IMR-90 (cell line): ENCODE data around the gene LMNB1. TPM values are rescaled to one million over a fixed set of nuclear protein-coding genes. Genes with fewer than 3 reads are reported as not detected.

Experiments
- ATAC-seq: fragments of 200-7000 bp; cut with Tn5 transposase; 2 replicates; pipeline ENCODE4 v1.9.1; 2020; ENCODE audit warnings: low read depth, mild to moderate bottlenecking, moderate library complexity
- BruUV-seq: library from RNA; stranded (reverse); fragments of 400-500 nt; replicated peaks from 2 replicates; lab custom pipeline; 2021; lab: Mats Ljungman, UMichigan
- CTCF ChIA-PET: fragments of 300-600 bp; formaldehyde crosslinking; extraction: SDS; loops from one replicate; lab custom pipeline; 2021; ENCODE audit warnings: antibody characterized with exemption; lab: Yijun Ruan, JAX
- POLR2A ChIA-PET: fragments of 300-600 bp; sonication (Branson Sonifier 250); formaldehyde crosslinking; loops from one replicate; lab custom pipeline; 2022; ENCODE audit warnings: antibody characterized with exemption; ENCODE audit not compliant: unreplicated experiment; lab: Charles Lee
- DNase-seq: peaks from one replicate; pipeline ENCODE4 v3.0.0; 2013
- H2AFZ ChIP-seq: replicated peaks from 2 replicates; pipeline ENCODE3; 2013; ENCODE audit warnings: low read length, mild to moderate bottlenecking; ENCODE audit not compliant: poor library complexity
- H2AK5ac ChIP-seq: 2 replicates; pipeline ENCODE4 v1.6.1; 2013; ENCODE audit warnings: low read depth, low read length, inconsistent platforms
- H2AK9ac ChIP-seq: replicated peaks from 2 replicates; pipeline ENCODE3; 2013; ENCODE audit warnings: mild to moderate bottlenecking, low read depth, low read length, moderate library complexity; ENCODE audit not compliant: poor library complexity
- H2BK120ac ChIP-seq: 2 replicates; pipeline ENCODE4 v1.6.1; 2013; ENCODE audit warnings: low read depth, low read length, inconsistent platforms
- H2BK15ac ChIP-seq: 3 replicates; pipeline ENCODE4 v1.6.1; 2013; ENCODE audit warnings: low read depth, low read length, inconsistent platforms
- H2BK20ac ChIP-seq: 2 replicates; pipeline ENCODE4 v1.6.1; 2013; ENCODE audit warnings: low read depth, mild to moderate bottlenecking, inconsistent platforms, low read length, moderate library complexity
- H2BK5ac ChIP-seq: 2 replicates; pipeline ENCODE4 v1.6.1; 2013; ENCODE audit warnings: mild to moderate bottlenecking, low read depth, low read length, inconsistent platforms; ENCODE audit not compliant: poor library complexity, severe bottlenecking
- H3K14ac ChIP-seq: replicated peaks from 2 replicates; pipeline ENCODE4 v1.6.1; 2013; ENCODE audit warnings: low read depth, low read length, inconsistent platforms
- H3K18ac ChIP-seq: 2 replicates; pipeline ENCODE4 v1.6.1; 2013; ENCODE audit warnings: low read depth, low read length, control low read depth
- H3K23ac ChIP-seq: 2 replicates; pipeline ENCODE4 v1.6.1; 2013; ENCODE audit warnings: low read depth, low read length, inconsistent platforms
- H3K27ac ChIP-seq: 2 replicates; pipeline ENCODE4 v1.5.1; 2013; ENCODE audit warnings: mild to moderate bottlenecking, control low read depth, low read length; ENCODE audit not compliant: insufficient read depth
- H3K27me3 ChIP-seq: 2 replicates; pipeline ENCODE4 v1.6.1; 2013; ENCODE audit warnings: low read length; ENCODE audit not compliant: control insufficient read depth, insufficient read depth
- H3K36me3 ChIP-seq: 2 replicates; pipeline ENCODE4 v1.6.1; 2013; ENCODE audit warnings: low read length, mixed read lengths; ENCODE audit not compliant: control insufficient read depth, insufficient read depth
- H3K4ac ChIP-seq: 2 replicates; pipeline ENCODE4 v1.6.1; 2013; ENCODE audit warnings: low read depth, low read length, inconsistent platforms
- H3K4me1 ChIP-seq: 2 replicates; pipeline ENCODE4 v1.6.1; 2013; ENCODE audit warnings: low read length, mixed read lengths; ENCODE audit not compliant: control insufficient read depth, insufficient read depth
- H3K4me2 ChIP-seq: 2 replicates; pipeline ENCODE4 v1.6.1; 2013; ENCODE audit warnings: low read depth, mild to moderate bottlenecking, control low read depth, low read length, moderate library complexity
- H3K4me3 ChIP-seq: 2 replicates; pipeline ENCODE4 v1.5.1; 2013; ENCODE audit warnings: low read depth, mild to moderate bottlenecking, control low read depth, low read length, moderate library complexity; ENCODE audit not compliant: insufficient read depth
- H3K56ac ChIP-seq: 2 replicates; pipeline ENCODE4 v1.6.1; 2013; ENCODE audit warnings: low read length, inconsistent platforms; ENCODE audit not compliant: insufficient read depth; ENCODE audit errors: extremely low read depth
- H3K79me1 ChIP-seq, 2 experiments: 2 replicates each; pipeline ENCODE4 v1.6.1; 2013; ENCODE audit warnings: low read length in 2 of 2, inconsistent platforms in 1 of 2, low read depth in 1 of 2
- H3K9ac ChIP-seq: 2 replicates; pipeline ENCODE4 v1.6.1; 2013; ENCODE audit warnings: low read depth, low read length, control low read depth
- H3K9me1 ChIP-seq: 2 replicates; pipeline ENCODE4 v1.6.1; 2013; ENCODE audit warnings: low read length, inconsistent platforms; ENCODE audit not compliant: insufficient read depth
- H3K9me3 ChIP-seq: 2 replicates; pipeline ENCODE4 v1.6.1; 2013; ENCODE audit warnings: low read length; ENCODE audit not compliant: control insufficient read depth, insufficient read depth
- H4K20me1 ChIP-seq: 2 replicates; pipeline ENCODE4 v1.6.1; 2013; ENCODE audit warnings: low read length, inconsistent platforms; ENCODE audit not compliant: insufficient read depth
- H4K5ac ChIP-seq: 2 replicates; pipeline ENCODE4 v1.6.1; 2013; ENCODE audit warnings: mild to moderate bottlenecking, low read depth, low read length, control low read depth
- H4K8ac ChIP-seq, 2 experiments: 2 replicates each; pipeline ENCODE4 v1.6.1; 2013; ENCODE audit warnings: low read depth in 2 of 2, low read length in 2 of 2, control low read depth in 1 of 2, inconsistent platforms in 1 of 2
- H4K91ac ChIP-seq: 2 replicates; pipeline ENCODE4 v1.6.1; 2013; ENCODE audit warnings: low read depth, low read length, inconsistent platforms; ENCODE audit not compliant: insufficient read depth
- BHLHE40 ChIP-seq: fragments of 150-350 bp; IDR thresholded peaks from 2 replicates; pipeline ENCODE4 v1.6.1; 2016; ENCODE audit warnings: mild to moderate bottlenecking, low read depth, low read length
- CEBPB ChIP-seq: IDR thresholded peaks from 2 replicates; pipeline ENCODE4 v1.6.1; 2012; ENCODE audit warnings: low read depth, low read length, improper control_type of control experiment
- CHD1 ChIP-seq: IDR thresholded peaks from 2 replicates; pipeline ENCODE4 v1.6.1; 2012; ENCODE audit warnings: low read depth, low read length, improper control_type of control experiment
- ELK1 ChIP-seq: fragments of 150-350 bp; IDR thresholded peaks from 2 replicates; pipeline ENCODE4 v1.6.1; 2016; ENCODE audit warnings: low read depth, mild to moderate bottlenecking, low read length, moderate library complexity, borderline replicate concordance
- FOS ChIP-seq: fragments of 150-350 bp; IDR thresholded peaks from 2 replicates; pipeline ENCODE4 v1.6.1; 2016; ENCODE audit warnings: low read depth, low read length
- MAFK ChIP-seq: IDR thresholded peaks from 2 replicates; pipeline ENCODE4 v1.6.1; 2012; ENCODE audit warnings: low read depth, low read length, improper control_type of control experiment
- MAZ ChIP-seq: IDR thresholded peaks from 2 replicates; pipeline ENCODE4 v1.6.1; 2012; ENCODE audit warnings: low read depth, mild to moderate bottlenecking, low read length, improper control_type of control experiment, moderate library complexity, borderline replicate concordance
- MXI1 ChIP-seq: IDR thresholded peaks from 2 replicates; pipeline ENCODE4 v1.6.1; 2012; ENCODE audit warnings: low read depth, mild to moderate bottlenecking, low read length, moderate library complexity, borderline replicate concordance
- NFE2L2 ChIP-seq: fragments of 150-350 bp; IDR thresholded peaks from 2 replicates; pipeline ENCODE4 v1.6.1; 2016; ENCODE audit warnings: low read depth, mild to moderate bottlenecking, low read length
- POLR2A ChIP-seq: IDR thresholded peaks from 2 replicates; pipeline ENCODE4 v1.6.1; 2012; ENCODE audit warnings: mild to moderate bottlenecking, low read depth, low read length
- RAD21 ChIP-seq: IDR thresholded peaks from 2 replicates; pipeline ENCODE4 v1.6.1; 2012; ENCODE audit warnings: low read length, improper control_type of control experiment
- RCOR1 ChIP-seq: IDR thresholded peaks from 2 replicates; pipeline ENCODE4 v1.6.1; 2012; ENCODE audit warnings: mild to moderate bottlenecking, low read length, improper control_type of control experiment; ENCODE audit not compliant: insufficient replicate concordance
- RFX5 ChIP-seq: IDR thresholded peaks from 2 replicates; pipeline ENCODE4 v1.8.0; 2012; ENCODE audit warnings: low read depth, mild to moderate bottlenecking, low read length, moderate library complexity
- SMC3 ChIP-seq: fragments of 150-350 bp; IDR thresholded peaks from 2 replicates; pipeline ENCODE4 v1.6.1; 2016; ENCODE audit warnings: low read depth, mild to moderate bottlenecking, antibody characterized with exemption, low read length, moderate library complexity
- USF2 ChIP-seq: fragments of 150-350 bp; IDR thresholded peaks from 2 replicates; pipeline ENCODE4 v1.6.1; 2017; ENCODE audit warnings: mild to moderate bottlenecking, antibody characterized with exemption, low read length, low read depth
- WGBS, 2 experiments: methylation state at CpG; one replicate each; pipeline versions ENCODE4 v1.1.5 to v1.1.7; 2013; ENCODE audit warnings: missing lambda C conversion rate in 2 of 2; ENCODE audit not compliant: insufficient read length in 1 of 2; ENCODE audit errors: extremely low coverage in 2 of 2; 5-methylcytosine and 5-hydroxymethylcytosine counted together
- dilution Hi-C: fragments of 300-500 bp; cut with HindIII; formaldehyde crosslinking; loops from one replicate; pipeline ENCODE4 v1.14.3; 2018; ENCODE audit warnings: low sequenced_read_pairs; ENCODE audit not compliant: unreplicated experiment
- in situ Hi-C: fragments of 300-500 bp; cut with MboI; formaldehyde crosslinking; loops from 3 replicates; pipeline ENCODE4 v1.14.3; 2019; ENCODE audit warnings: low sequenced_read_pairs, inconsistent platforms, mixed read lengths
- intact Hi-C: fragments of 100-400 bp; cut with micrococcal nuclease; formaldehyde crosslinking; loops from 2 replicates; pipeline ENCODE4 v1.10.0; 2022
- polyA plus RNA-seq, 3 experiments: library from polyadenylated mRNA; depleted of rRNA; stranded (reverse); fragments of >200 nt; gene quantifications; 2 replicates each; pipeline ENCODE4 v1.2.3, GENCODE V29; 2012; ENCODE audit warnings: low replicate concordance in 1 of 3
- total RNA-seq: library from RNA; depleted of rRNA; stranded (reverse); fragments of >200 nt; gene quantifications from 2 replicates; pipeline ENCODE4 v1.2.3, GENCODE V29; 2012
- TF ChIP-seq, protein P1 (sequence below): conservative IDR thresholded peaks from 2 replicates; pipeline ENCODE4 v1.5.1; 2012; ENCODE audit warnings: mild to moderate bottlenecking, low read depth, low read length, improper control_type of control experiment

Gene LMNB1
- total and polyA plus RNA-seq, 2 of the 4 experiments (the other 2 are of a cell fraction): 36.0 to 53.6 TPM

DNA sequence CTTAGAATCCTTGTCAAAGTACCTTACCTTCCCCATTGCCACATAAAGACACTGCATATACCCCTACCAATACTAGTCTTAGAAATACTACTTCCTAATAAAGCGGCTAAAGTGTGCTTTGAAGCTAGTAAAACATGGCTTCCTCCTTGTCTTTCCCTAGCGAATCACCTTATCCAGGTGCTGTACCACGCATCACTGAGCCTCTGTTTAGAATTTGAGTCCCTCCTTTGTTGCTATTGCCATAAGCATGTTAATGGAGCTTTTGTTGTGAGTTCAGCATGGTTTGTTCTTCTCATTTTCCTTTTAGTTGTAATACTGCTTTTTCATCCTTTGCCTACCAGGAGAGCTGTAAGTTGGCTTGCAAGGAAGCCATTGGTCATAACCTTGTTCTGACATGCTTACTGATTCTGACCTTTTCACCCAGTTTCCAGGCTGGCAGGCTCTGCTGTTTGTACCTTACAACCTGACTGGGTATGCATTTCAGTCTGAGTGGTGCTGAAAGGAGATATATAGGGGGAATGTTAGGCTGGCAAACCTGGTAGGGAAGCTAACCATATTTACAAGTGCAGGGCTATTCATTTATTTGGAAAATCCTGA, 49.8 kb downstream of the LMNB1 start:
- Histone ChIP-seq H3K4me3 (no peak overlapping the region), H4K8ac (no peak overlapping the region), H3K27me3 (no peaks in the 10 kb centered on the region), H3K14ac (no peak overlapping the region), H2AFZ (no peak overlapping the region), H3K9me3 (no peaks in the 10 kb centered on the region), H3K27ac (no peak overlapping the region), H3K9me1 (no peaks in the 10 kb centered on the region), H3K79me1 (peaks cover 11 to 17% of the 10 kb centered on the region in 2 experiments; a peak in 3 of 4 replicates), H2BK15ac (no peak overlapping the region), H3K4me2 (no peak overlapping the region), H3K18ac (no peak overlapping the region), H3K56ac (no peak overlapping the region), H3K36me3 (peaks cover 11% of the 10 kb centered on the region), H2AK5ac (no peak overlapping the region), H3K4ac (no peak overlapping the region), H2BK5ac (no peak overlapping the region), H3K4me1 (no peaks in the 10 kb centered on the region), H4K20me1 (no peaks in the 10 kb centered on the region), H4K91ac (no peak overlapping the region), H2BK20ac (no peak overlapping the region), H3K23ac (no peak overlapping the region), H2BK120ac (no peak overlapping the region), H3K9ac (no peak overlapping the region), H2AK9ac (no peak overlapping the region), H4K5ac (no peak overlapping the region)
- intact Hi-C loops: no loop called here
- TF ChIP-seq MAFK: no peak
- TF ChIP-seq RCOR1: no peak
- TF ChIP-seq USF2: no peak
- TF ChIP-seq CEBPB: no peak
- TF ChIP-seq MXI1: no peak
- TF ChIP-seq POLR2A: no peak
- TF ChIP-seq, protein P1, sequence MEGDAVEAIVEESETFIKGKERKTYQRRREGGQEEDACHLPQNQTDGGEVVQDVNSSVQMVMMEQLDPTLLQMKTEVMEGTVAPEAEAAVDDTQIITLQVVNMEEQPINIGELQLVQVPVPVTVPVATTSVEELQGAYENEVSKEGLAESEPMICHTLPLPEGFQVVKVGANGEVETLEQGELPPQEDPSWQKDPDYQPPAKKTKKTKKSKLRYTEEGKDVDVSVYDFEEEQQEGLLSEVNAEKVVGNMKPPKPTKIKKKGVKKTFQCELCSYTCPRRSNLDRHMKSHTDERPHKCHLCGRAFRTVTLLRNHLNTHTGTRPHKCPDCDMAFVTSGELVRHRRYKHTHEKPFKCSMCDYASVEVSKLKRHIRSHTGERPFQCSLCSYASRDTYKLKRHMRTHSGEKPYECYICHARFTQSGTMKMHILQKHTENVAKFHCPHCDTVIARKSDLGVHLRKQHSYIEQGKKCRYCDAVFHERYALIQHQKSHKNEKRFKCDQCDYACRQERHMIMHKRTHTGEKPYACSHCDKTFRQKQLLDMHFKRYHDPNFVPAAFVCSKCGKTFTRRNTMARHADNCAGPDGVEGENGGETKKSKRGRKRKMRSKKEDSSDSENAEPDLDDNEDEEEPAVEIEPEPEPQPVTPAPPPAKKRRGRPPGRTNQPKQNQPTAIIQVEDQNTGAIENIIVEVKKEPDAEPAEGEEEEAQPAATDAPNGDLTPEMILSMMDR: no peak
- TF ChIP-seq RAD21: no peak
- TF ChIP-seq BHLHE40: no peak
- no peak for TF ChIP-seq RFX5
- TF ChIP-seq FOS: no peak
- TF ChIP-seq CHD1: no peak
- no peak for TF ChIP-seq ELK1
- no peak for TF ChIP-seq MAZ
- TF ChIP-seq SMC3: no peak
- TF ChIP-seq NFE2L2: no peak
- no peak for DNase-seq
- dilution Hi-C loops: no loop called here
- no peak for ATAC-seq
- in situ Hi-C loops: no loop called here
- POLR2A ChIA-PET: no interaction called here
- no CpG with 5 or more reads among the region's 3 CpGs for WGBS, 2 experiments
- no TSS peak for BruUV-seq
- CTCF ChIA-PET: interaction anchor here (0.6 kb wide), 1 partner anchor 58 kb away, joined by 5 read pairs; no protein-coding TSS in a partner anchor
